Measurements from ENCODE around the gene BACE1-AS. TPM values are rescaled to one million over a fixed set of nuclear protein-coding genes. Genes with fewer than 3 reads are reported as not detected.

Gene BACE1-AS
- total and polyA plus RNA-seq, 2 of the 8 experiments (the other 6 are each of a cell fraction or from before 2014, with no cell fraction given) = 14.9 to 17.4 TPM

DNA sequence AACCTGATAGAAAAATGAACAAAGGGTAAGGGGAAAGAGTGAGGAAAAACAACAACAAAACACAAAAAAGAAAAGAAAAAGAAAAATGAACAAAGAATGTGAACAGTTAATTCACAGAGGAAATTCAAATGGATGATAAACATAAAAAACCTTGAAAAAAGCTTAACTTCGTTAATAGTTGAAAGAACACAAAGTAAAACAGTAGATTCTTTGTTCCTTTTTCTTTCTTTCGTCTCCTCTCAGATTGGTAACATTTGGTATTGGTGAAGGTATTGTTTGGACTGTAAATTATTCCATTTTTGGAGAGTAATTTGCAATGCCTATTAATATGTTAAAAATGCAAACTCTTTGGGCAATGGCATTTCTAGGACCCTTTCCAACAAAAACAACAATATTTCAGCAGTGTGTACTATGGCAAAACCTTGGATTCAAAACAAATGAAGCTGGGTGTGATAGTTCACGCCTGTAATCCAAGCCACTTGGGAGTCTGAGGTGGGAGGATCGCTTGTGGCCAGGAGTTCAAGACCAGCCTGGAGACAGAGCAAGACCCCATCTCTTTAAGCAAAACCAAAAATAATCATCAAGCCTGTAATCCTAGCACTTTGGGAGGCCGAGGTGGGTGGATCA is 28.2 kb downstream of the BACE1-AS start (continued):
- TF ChIP-seq, protein P1, sequence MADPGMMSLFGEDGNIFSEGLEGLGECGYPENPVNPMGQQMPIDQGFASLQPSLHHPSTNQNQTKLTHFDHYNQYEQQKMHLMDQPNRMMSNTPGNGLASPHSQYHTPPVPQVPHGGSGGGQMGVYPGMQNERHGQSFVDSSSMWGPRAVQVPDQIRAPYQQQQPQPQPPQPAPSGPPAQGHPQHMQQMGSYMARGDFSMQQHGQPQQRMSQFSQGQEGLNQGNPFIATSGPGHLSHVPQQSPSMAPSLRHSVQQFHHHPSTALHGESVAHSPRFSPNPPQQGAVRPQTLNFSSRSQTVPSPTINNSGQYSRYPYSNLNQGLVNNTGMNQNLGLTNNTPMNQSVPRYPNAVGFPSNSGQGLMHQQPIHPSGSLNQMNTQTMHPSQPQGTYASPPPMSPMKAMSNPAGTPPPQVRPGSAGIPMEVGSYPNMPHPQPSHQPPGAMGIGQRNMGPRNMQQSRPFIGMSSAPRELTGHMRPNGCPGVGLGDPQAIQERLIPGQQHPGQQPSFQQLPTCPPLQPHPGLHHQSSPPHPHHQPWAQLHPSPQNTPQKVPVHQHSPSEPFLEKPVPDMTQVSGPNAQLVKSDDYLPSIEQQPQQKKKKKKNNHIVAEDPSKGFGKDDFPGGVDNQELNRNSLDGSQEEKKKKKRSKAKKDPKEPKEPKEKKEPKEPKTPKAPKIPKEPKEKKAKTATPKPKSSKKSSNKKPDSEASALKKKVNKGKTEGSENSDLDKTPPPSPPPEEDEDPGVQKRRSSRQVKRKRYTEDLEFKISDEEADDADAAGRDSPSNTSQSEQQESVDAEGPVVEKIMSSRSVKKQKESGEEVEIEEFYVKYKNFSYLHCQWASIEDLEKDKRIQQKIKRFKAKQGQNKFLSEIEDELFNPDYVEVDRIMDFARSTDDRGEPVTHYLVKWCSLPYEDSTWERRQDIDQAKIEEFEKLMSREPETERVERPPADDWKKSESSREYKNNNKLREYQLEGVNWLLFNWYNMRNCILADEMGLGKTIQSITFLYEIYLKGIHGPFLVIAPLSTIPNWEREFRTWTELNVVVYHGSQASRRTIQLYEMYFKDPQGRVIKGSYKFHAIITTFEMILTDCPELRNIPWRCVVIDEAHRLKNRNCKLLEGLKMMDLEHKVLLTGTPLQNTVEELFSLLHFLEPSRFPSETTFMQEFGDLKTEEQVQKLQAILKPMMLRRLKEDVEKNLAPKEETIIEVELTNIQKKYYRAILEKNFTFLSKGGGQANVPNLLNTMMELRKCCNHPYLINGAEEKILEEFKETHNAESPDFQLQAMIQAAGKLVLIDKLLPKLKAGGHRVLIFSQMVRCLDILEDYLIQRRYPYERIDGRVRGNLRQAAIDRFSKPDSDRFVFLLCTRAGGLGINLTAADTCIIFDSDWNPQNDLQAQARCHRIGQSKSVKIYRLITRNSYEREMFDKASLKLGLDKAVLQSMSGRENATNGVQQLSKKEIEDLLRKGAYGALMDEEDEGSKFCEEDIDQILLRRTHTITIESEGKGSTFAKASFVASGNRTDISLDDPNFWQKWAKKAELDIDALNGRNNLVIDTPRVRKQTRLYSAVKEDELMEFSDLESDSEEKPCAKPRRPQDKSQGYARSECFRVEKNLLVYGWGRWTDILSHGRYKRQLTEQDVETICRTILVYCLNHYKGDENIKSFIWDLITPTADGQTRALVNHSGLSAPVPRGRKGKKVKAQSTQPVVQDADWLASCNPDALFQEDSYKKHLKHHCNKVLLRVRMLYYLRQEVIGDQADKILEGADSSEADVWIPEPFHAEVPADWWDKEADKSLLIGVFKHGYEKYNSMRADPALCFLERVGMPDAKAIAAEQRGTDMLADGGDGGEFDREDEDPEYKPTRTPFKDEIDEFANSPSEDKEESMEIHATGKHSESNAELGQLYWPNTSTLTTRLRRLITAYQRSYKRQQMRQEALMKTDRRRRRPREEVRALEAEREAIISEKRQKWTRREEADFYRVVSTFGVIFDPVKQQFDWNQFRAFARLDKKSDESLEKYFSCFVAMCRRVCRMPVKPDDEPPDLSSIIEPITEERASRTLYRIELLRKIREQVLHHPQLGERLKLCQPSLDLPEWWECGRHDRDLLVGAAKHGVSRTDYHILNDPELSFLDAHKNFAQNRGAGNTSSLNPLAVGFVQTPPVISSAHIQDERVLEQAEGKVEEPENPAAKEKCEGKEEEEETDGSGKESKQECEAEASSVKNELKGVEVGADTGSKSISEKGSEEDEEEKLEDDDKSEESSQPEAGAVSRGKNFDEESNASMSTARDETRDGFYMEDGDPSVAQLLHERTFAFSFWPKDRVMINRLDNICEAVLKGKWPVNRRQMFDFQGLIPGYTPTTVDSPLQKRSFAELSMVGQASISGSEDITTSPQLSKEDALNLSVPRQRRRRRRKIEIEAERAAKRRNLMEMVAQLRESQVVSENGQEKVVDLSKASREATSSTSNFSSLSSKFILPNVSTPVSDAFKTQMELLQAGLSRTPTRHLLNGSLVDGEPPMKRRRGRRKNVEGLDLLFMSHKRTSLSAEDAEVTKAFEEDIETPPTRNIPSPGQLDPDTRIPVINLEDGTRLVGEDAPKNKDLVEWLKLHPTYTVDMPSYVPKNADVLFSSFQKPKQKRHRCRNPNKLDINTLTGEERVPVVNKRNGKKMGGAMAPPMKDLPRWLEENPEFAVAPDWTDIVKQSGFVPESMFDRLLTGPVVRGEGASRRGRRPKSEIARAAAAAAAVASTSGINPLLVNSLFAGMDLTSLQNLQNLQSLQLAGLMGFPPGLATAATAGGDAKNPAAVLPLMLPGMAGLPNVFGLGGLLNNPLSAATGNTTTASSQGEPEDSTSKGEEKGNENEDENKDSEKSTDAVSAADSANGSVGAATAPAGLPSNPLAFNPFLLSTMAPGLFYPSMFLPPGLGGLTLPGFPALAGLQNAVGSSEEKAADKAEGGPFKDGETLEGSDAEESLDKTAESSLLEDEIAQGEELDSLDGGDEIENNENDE (IDR thresholded peaks at IDR 0.05; ENCODE audit: insufficient replicate concordance, low read length) = no peak
- TF ChIP-seq, protein P2, sequence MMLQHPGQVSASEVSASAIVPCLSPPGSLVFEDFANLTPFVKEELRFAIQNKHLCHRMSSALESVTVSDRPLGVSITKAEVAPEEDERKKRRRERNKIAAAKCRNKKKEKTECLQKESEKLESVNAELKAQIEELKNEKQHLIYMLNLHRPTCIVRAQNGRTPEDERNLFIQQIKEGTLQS (IDR thresholded peaks at IDR 0.05; ENCODE audit: insufficient read depth, low read depth, low read length) = no peak
- no peak for TF ChIP-seq BACH1 (IDR thresholded peaks at IDR 0.05; ENCODE audit: low read length)
- TF ChIP-seq, protein P3, sequence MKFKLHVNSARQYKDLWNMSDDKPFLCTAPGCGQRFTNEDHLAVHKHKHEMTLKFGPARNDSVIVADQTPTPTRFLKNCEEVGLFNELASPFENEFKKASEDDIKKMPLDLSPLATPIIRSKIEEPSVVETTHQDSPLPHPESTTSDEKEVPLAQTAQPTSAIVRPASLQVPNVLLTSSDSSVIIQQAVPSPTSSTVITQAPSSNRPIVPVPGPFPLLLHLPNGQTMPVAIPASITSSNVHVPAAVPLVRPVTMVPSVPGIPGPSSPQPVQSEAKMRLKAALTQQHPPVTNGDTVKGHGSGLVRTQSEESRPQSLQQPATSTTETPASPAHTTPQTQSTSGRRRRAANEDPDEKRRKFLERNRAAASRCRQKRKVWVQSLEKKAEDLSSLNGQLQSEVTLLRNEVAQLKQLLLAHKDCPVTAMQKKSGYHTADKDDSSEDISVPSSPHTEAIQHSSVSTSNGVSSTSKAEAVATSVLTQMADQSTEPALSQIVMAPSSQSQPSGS (IDR thresholded peaks at IDR 0.05; ENCODE audit: low read length) = no peak
- TF ChIP-seq JUN (IDR thresholded peaks at IDR 0.05; ENCODE audit: low read depth, low read length) = no peak
- TF ChIP-seq YY1 (IDR thresholded peaks at IDR 0.05; ENCODE audit: low read depth, low read length) = no peak
- no peak for TF ChIP-seq EZH2 (IDR thresholded peaks at IDR 0.05; ENCODE audit: low read depth, low read length, severe bottlenecking)
- TF ChIP-seq SIRT6 (IDR thresholded peaks at IDR 0.05; ENCODE audit: low read length) = no peak
- no peak for TF ChIP-seq TBP (IDR thresholded peaks at IDR 0.05; ENCODE audit: low read depth, low read length)
